DND-41 (cell line): ENCODE results near the gene HGF.

ENCODE experiments used
- ATAC-seq: fragments of 200-7000 bp; cut with Tn5 transposase; 3 replicates; pipeline ENCODE4 v1.9.1; 2021; ENCODE audit warnings: low read depth; ENCODE audit not compliant: insufficient read depth
- DNase-seq: peaks from one replicate; pipeline ENCODE4 v3.0.0-alpha.2; 2020
- H2AFZ ChIP-seq: 2 replicates; pipeline ENCODE4 v1.6.0; 2012; ENCODE audit warnings: low read depth, low read length
- H3K27ac ChIP-seq: 2 replicates; pipeline ENCODE4 v1.5.1; 2012; ENCODE audit warnings: low read length, inconsistent platforms
- H3K27me3 ChIP-seq: fragments of 200-600 bp; sonication (generic); 2 replicates; pipeline ENCODE4 v1.6.0; 2012; ENCODE audit warnings: low read length, mild to moderate bottlenecking, inconsistent platforms; ENCODE audit not compliant: insufficient read depth, poor library complexity
- H3K36me3 ChIP-seq: 2 replicates; pipeline ENCODE4 v1.5.1; 2012; ENCODE audit warnings: low read length, inconsistent platforms; ENCODE audit not compliant: insufficient read depth
- H3K4me1 ChIP-seq: 2 replicates; pipeline ENCODE4 v1.5.1; 2012; ENCODE audit warnings: mild to moderate bottlenecking, low read length; ENCODE audit not compliant: insufficient read depth
- H3K4me2 ChIP-seq: 2 replicates; pipeline ENCODE4 v1.6.0; 2012; ENCODE audit warnings: mild to moderate bottlenecking, moderate library complexity, low read length, inconsistent platforms; ENCODE audit not compliant: insufficient read depth
- H3K4me3 ChIP-seq, 2 experiments: fragments of 200-600 bp in 1 of 2; shearing (Covaris generic) in 1 of 2; 2 replicates each; pipeline ENCODE4 v1.5.1; 2012 to 2016; ENCODE audit warnings: inconsistent platforms in 2 of 2, low read length in 2 of 2, mild to moderate bottlenecking in 2 of 2, low read depth in 1 of 2, moderate library complexity in 1 of 2
- H3K79me2 ChIP-seq: 2 replicates; pipeline ENCODE4 v1.6.0; 2012; ENCODE audit warnings: low read length, inconsistent platforms; ENCODE audit not compliant: insufficient read depth
- H3K9ac ChIP-seq: 2 replicates; pipeline ENCODE4 v1.6.0; 2012; ENCODE audit warnings: low read depth, mild to moderate bottlenecking, inconsistent platforms, low read length, moderate library complexity
- H3K9me3 ChIP-seq: 2 replicates; pipeline ENCODE4 v1.5.1; 2012; ENCODE audit warnings: low read length, moderate library complexity, mild to moderate bottlenecking, inconsistent platforms; ENCODE audit not compliant: insufficient read depth, severe bottlenecking
- H4K20me1 ChIP-seq: 2 replicates; pipeline ENCODE4 v1.6.0; 2012; ENCODE audit warnings: low read length; ENCODE audit not compliant: insufficient read depth
- EZH2 ChIP-seq: IDR thresholded peaks from 3 replicates; pipeline ENCODE4 v1.6.1; 2012; ENCODE audit warnings: borderline replicate concordance, low read depth, mild to moderate bottlenecking, moderate library complexity, low read length, inconsistent platforms; ENCODE audit not compliant: severe bottlenecking
- TF ChIP-seq, protein P1 (sequence below): IDR thresholded peaks from 2 replicates; pipeline ENCODE4 v1.5.1; 2012; ENCODE audit warnings: borderline replicate concordance, low read length, moderate library complexity, mild to moderate bottlenecking; ENCODE audit not compliant: poor library complexity, severe bottlenecking; ENCODE audit errors: extremely low read depth

The HGF gene

DNA sequence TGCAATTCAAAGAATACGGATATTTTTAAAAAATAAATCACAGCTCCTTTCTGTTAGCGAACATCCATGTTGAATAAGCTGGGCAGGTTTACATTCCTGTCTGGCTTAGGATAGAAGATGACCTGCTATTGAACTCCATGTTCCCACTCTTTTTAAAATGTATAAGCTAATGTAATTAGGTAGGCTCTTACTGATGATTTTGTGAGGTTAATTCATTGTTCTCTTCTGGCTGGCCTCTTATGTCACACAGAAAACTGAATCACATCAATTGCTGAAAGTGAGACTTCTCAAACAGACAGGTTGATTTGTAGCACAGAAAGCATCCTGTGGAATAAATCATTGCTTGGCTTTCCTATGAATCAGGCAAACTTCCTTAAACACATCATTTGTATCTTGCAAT, 24.2 kb downstream of the HGF start:
- Histone ChIP-seq H2AFZ (no peak overlapping the region), H4K20me1 (no peaks in the 10 kb centered on the region), H3K9me3 (no peaks in the 10 kb centered on the region), H3K4me2 (no peak overlapping the region), H3K79me2 (no peaks in the 10 kb centered on the region), H3K36me3 (no peaks in the 10 kb centered on the region), H3K27ac (no peak overlapping the region), H3K4me3 (no peak overlapping the region), H3K9ac (no peak overlapping the region), H3K4me1 (no peaks in the 10 kb centered on the region), H3K27me3 (no peaks in the 10 kb centered on the region)
- DNase-seq (no peak), ATAC-seq (no peak)
- TF ChIP-seq, protein P1, sequence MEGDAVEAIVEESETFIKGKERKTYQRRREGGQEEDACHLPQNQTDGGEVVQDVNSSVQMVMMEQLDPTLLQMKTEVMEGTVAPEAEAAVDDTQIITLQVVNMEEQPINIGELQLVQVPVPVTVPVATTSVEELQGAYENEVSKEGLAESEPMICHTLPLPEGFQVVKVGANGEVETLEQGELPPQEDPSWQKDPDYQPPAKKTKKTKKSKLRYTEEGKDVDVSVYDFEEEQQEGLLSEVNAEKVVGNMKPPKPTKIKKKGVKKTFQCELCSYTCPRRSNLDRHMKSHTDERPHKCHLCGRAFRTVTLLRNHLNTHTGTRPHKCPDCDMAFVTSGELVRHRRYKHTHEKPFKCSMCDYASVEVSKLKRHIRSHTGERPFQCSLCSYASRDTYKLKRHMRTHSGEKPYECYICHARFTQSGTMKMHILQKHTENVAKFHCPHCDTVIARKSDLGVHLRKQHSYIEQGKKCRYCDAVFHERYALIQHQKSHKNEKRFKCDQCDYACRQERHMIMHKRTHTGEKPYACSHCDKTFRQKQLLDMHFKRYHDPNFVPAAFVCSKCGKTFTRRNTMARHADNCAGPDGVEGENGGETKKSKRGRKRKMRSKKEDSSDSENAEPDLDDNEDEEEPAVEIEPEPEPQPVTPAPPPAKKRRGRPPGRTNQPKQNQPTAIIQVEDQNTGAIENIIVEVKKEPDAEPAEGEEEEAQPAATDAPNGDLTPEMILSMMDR = no peak
- TF ChIP-seq EZH2 = no peak

DNA sequence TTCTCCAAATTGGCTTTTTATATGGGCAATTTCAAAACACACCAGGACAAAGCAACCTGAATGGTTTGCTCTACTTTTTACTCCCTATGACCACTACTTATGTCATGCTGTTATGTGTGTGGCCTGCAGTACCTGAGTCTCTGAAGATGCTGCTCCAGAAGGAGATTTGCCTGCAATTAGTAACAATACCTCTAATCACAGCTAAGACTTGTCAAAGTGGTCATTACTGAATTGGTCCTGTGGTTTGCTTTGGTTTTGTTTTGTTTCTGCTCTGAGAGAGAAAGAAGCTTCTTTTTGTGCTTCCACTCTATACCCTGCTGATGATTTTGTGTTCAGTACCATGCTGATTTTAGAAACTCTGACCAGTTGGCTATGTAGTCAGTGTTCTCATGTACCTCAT, 25.5 kb downstream of the HGF start:
- no peak overlapping the region for H3K9ac ChIP-seq
- TF ChIP-seq EZH2 = no peak
- TF ChIP-seq, protein P1 = no peak
- no peak overlapping the region for H3K27ac ChIP-seq
- ATAC-seq (no peak), DNase-seq (no peak)
- H3K79me2 ChIP-seq = no peaks in the 10 kb centered on the region
- no peak overlapping the region for H3K4me2 ChIP-seq
- H3K4me1 ChIP-seq = no peaks in the 10 kb centered on the region
- no peaks in the 10 kb centered on the region for H4K20me1 ChIP-seq
- no peaks in the 10 kb centered on the region for H3K9me3 ChIP-seq
- no peaks in the 10 kb centered on the region for H3K36me3 ChIP-seq
- H3K4me3 ChIP-seq = no peak overlapping the region
- H3K27me3 ChIP-seq = no peaks in the 10 kb centered on the region
- no peak overlapping the region for H2AFZ ChIP-seq

DNA sequence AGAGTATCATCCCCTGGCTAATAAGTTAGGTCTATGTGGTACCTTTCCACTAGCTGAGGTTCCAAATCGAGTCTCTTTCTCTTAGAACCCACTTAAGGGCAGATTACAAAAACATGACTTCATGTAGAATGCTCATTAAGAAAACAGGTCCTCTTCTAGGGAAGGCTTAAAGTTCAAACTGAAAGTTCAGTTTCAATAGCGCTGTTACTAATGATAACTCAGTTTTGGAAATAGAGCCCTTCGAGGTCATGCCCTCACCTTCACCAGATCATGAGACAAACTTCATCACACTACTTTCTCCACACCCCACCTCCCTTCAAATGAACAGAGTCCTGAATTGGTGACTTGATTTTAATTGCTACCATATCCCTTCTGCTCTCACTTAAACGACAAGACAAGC, 26.2 kb downstream of the HGF start:
- Histone ChIP-seq H4K20me1 (no peaks in the 10 kb centered on the region), H3K9me3 (no peaks in the 10 kb centered on the region), H3K9ac (no peak overlapping the region), H3K4me2 (no peak overlapping the region), H3K4me3 (no peak overlapping the region), H3K27me3 (no peaks in the 10 kb centered on the region), H3K79me2 (no peaks in the 10 kb centered on the region), H3K36me3 (no peaks in the 10 kb centered on the region), H3K4me1 (no peaks in the 10 kb centered on the region), H3K27ac (no peak overlapping the region), H2AFZ (no peak overlapping the region)
- TF ChIP-seq, protein P1 = no peak
- TF ChIP-seq EZH2 = no peak
- ATAC-seq (no peak), DNase-seq (no peak)

DNA sequence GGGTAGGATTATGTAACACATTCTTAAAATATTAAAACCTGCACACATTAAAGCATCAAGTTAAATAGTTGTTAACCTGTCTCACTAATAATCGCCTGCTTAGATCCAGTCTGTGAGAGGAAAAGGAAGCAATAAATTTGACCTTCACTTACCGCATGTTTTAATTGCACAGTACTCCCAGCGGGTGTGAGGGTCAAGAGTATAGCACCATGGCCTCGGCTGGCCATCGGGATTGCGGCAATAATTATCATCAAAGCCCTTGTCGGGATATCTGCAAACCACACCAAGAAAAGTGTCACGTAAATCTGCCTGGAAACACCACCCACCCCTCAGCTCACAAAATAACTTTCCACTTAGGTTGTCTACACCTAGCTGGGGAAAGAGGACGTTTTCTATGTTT, 26.6 kb downstream of the HGF start:
- no peak for TF ChIP-seq EZH2
- TF ChIP-seq, protein P1 = no peak
- H3K79me2 ChIP-seq = no peaks in the 10 kb centered on the region
- no peak overlapping the region for H3K9ac ChIP-seq
- H3K36me3 ChIP-seq = no peaks in the 10 kb centered on the region
- H3K27me3 ChIP-seq = no peaks in the 10 kb centered on the region
- no peaks in the 10 kb centered on the region for H3K4me1 ChIP-seq
- no peak for ATAC-seq
- H4K20me1 ChIP-seq = no peaks in the 10 kb centered on the region
- no peak overlapping the region for H3K4me3 ChIP-seq
- no peak for DNase-seq
- H2AFZ ChIP-seq = no peak overlapping the region
- H3K9me3 ChIP-seq = no peaks in the 10 kb centered on the region
- no peak overlapping the region for H3K4me2 ChIP-seq
- H3K27ac ChIP-seq = no peak overlapping the region
